ENCODE data around the gene MOV10. TPM values are rescaled to one million over a fixed set of nuclear protein-coding genes. Genes with fewer than 3 reads are reported as not detected.

Gene MOV10
- total and polyA plus RNA-seq, 9 of the 15 experiments (the other 6 are each of a cell fraction or from before 2014, with no cell fraction given): 16.7 to 105 (median 49.5) TPM

DNA sequence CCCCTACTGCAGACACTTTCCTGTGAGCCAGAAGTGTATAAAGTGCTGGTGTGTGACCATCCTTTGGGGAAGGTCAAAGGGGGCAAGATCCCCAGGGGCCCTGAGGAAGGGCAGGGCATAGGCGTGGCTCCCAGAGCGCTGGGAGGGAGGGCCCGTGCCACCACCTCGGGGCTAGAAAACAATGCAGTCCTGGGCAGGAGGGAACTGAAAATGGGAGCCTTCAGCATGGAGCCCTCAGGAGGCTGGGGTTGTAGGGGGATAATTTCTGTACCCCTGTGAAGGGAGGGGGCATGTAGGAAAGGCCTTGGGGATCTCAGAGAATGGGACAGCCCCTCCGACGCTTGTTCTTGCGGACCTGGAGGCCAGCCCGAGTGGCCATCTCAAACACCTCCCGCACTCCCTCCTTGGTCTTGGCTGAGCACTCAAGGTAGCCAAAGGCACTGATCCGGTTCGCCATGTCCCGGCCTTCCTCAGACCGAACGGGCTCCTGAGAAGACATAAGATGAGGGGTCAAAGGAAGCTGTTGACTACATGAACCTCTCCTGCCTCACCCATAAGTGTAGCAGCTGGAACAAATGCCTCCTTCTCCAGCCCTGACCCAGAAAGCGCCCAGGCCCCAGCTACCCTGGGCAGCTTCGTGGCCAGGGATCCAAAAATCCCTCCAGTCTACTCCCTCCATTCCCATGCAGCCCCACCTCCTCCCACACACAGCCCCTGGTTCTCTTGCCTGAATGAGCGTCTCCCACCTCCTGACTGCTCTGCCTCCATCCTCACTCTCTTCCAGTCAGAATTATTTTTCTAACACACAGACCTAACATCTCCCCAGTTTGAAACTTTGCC, 27.0 kb downstream of the MOV10 start (continued):
- TF ChIP-seq, protein P1, sequence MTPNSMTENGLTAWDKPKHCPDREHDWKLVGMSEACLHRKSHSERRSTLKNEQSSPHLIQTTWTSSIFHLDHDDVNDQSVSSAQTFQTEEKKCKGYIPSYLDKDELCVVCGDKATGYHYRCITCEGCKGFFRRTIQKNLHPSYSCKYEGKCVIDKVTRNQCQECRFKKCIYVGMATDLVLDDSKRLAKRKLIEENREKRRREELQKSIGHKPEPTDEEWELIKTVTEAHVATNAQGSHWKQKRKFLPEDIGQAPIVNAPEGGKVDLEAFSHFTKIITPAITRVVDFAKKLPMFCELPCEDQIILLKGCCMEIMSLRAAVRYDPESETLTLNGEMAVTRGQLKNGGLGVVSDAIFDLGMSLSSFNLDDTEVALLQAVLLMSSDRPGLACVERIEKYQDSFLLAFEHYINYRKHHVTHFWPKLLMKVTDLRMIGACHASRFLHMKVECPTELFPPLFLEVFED (CRISPR knock-in tag; conservative IDR thresholded peaks at IDR 0.05): no peak
- TF ChIP-seq ZFX (CRISPR knock-in tag; IDR thresholded peaks at IDR 0.05) (peak; percentile 9; the same call in 1 of the 2 replicates), SAFB (IDR thresholded peaks at IDR 0.05; ENCODE audit: borderline replicate concordance, low read depth, low read length) (no peak), FOXJ3 (CRISPR knock-in tag; IDR thresholded peaks at IDR 0.05) (no peak), IRF2 (CRISPR knock-in tag; IDR thresholded peaks at IDR 0.05) (no peak), ASH1L (IDR thresholded peaks at IDR 0.05; ENCODE audit: borderline replicate concordance, low read depth, partially characterized antibody) (no peak), CHCHD3 (CRISPR knock-in tag; IDR thresholded peaks at IDR 0.05) (no peak), ZNF696 (CRISPR knock-in tag; conservative IDR thresholded peaks at IDR 0.05) (no peak), RBFOX2 (IDR thresholded peaks at IDR 0.05; ENCODE audit: low read depth, low read length) (peak; percentile 73), POLR3A (IDR thresholded peaks at IDR 0.05; ENCODE audit: borderline replicate concordance, extremely low read depth, insufficient read depth, insufficient read length) (no peak)
- TF ChIP-seq, protein P2, sequence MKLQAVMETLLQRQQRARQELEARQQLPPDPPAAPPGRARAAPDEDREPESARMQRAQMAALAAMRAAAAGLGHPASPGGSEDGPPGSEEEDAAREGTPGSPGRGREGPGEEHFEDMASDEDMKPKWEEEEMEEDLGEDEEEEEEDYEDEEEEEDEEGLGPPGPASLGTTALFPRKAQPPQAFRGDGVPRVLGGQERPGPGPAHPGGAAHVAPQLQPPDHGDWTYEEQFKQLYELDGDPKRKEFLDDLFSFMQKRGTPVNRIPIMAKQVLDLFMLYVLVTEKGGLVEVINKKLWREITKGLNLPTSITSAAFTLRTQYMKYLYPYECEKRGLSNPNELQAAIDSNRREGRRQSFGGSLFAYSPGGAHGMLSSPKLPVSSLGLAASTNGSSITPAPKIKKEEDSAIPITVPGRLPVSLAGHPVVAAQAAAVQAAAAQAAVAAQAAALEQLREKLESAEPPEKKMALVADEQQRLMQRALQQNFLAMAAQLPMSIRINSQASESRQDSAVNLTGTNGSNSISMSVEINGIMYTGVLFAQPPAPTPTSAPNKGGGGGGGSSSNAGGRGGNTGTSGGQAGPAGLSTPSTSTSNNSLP (IDR thresholded peaks at IDR 0.05; ENCODE audit: borderline replicate concordance, low read depth, low read length): no peak
- TF ChIP-seq, protein P3, sequence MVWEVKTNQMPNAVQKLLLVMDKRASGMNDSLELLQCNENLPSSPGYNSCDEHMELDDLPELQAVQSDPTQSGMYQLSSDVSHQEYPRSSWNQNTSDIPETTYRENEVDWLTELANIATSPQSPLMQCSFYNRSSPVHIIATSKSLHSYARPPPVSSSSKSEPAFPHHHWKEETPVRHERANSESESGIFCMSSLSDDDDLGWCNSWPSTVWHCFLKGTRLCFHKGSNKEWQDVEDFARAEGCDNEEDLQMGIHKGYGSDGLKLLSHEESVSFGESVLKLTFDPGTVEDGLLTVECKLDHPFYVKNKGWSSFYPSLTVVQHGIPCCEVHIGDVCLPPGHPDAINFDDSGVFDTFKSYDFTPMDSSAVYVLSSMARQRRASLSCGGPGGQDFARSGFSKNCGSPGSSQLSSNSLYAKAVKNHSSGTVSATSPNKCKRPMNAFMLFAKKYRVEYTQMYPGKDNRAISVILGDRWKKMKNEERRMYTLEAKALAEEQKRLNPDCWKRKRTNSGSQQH (CRISPR knock-in tag; IDR thresholded peaks at IDR 0.05): peak; percentile 60
- TF ChIP-seq, protein P4, sequence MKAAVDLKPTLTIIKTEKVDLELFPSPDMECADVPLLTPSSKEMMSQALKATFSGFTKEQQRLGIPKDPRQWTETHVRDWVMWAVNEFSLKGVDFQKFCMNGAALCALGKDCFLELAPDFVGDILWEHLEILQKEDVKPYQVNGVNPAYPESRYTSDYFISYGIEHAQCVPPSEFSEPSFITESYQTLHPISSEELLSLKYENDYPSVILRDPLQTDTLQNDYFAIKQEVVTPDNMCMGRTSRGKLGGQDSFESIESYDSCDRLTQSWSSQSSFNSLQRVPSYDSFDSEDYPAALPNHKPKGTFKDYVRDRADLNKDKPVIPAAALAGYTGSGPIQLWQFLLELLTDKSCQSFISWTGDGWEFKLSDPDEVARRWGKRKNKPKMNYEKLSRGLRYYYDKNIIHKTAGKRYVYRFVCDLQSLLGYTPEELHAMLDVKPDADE (conservative IDR thresholded peaks at IDR 0.05; ENCODE audit: control insufficient read depth, low read depth, low read length): no peak
- TF ChIP-seq, protein P5, sequence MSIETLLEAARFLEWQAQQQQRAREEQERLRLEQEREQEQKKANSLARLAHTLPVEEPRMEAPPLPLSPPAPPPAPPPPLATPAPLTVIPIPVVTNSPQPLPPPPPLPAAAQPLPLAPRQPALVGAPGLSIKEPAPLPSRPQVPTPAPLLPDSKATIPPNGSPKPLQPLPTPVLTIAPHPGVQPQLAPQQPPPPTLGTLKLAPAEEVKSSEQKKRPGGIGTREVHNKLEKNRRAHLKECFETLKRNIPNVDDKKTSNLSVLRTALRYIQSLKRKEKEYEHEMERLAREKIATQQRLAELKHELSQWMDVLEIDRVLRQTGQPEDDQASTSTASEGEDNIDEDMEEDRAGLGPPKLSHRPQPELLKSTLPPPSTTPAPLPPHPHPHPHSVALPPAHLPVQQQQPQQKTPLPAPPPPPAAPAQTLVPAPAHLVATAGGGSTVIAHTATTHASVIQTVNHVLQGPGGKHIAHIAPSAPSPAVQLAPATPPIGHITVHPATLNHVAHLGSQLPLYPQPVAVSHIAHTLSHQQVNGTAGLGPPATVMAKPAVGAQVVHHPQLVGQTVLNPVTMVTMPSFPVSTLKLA (conservative IDR thresholded peaks at IDR 0.05): no peak
- TF ChIP-seq, protein P6, sequence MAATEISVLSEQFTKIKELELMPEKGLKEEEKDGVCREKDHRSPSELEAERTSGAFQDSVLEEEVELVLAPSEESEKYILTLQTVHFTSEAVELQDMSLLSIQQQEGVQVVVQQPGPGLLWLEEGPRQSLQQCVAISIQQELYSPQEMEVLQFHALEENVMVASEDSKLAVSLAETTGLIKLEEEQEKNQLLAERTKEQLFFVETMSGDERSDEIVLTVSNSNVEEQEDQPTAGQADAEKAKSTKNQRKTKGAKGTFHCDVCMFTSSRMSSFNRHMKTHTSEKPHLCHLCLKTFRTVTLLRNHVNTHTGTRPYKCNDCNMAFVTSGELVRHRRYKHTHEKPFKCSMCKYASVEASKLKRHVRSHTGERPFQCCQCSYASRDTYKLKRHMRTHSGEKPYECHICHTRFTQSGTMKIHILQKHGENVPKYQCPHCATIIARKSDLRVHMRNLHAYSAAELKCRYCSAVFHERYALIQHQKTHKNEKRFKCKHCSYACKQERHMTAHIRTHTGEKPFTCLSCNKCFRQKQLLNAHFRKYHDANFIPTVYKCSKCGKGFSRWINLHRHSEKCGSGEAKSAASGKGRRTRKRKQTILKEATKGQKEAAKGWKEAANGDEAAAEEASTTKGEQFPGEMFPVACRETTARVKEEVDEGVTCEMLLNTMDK (IDR thresholded peaks at IDR 0.05; ENCODE audit: borderline replicate concordance, insufficient read depth, low read depth, low read length, poor library complexity, severe bottlenecking): no peak
